ENCODE data around the gene HDAC5. TPM values are rescaled to one million over a fixed set of nuclear protein-coding genes. Genes with fewer than 3 reads are reported as not detected.

Gene HDAC5
- polyA plus RNA-seq, 3 donors = 16.1 to 93.6 (median 24.7) TPM

GRCh38 chr17:44093231-44093900 is 30.1 kb downstream of the HDAC5 start:
- Histone ChIP-seq H3K4me3 (replicated peaks in 1 of 3; ENCODE audit: low read depth in 2 of 3, low read length in 3 of 3) (no peak overlapping the region), H3K4me1 (ENCODE audit: control insufficient read depth in 1 of 2, insufficient read depth in 2 of 2, low read length in 2 of 2) (peaks cover 34 to 35% of the 10 kb centered on the region in 2 donors), H3K27ac (ENCODE audit: low read depth in 1 of 2, low read length in 2 of 2) (no peak overlapping the region), H3K27me3 (ENCODE audit: control insufficient read depth in 2 of 2, insufficient read depth in 2 of 2, low read length in 2 of 2) (no peaks in the 10 kb centered on the region), H4K20me1 (ENCODE audit: insufficient read depth, low read length) (peaks cover 25% of the 10 kb centered on the region), H3K9ac (ENCODE audit: insufficient read depth, low read length, poor library complexity, severe bottlenecking) (no peak overlapping the region), H3K36me3 (replicated peaks in 1 of 2; ENCODE audit: control insufficient read depth in 1 of 2, insufficient read depth in 2 of 2, low read length in 2 of 2) (peaks cover 37 to 43% of the 10 kb centered on the region in 2 donors), H3K4me2 (replicated peaks; ENCODE audit: extremely low read depth, low read length, poor library complexity, severe bottlenecking) (no peak overlapping the region), H3K9me3 (replicated peaks in 1 of 2; ENCODE audit: control insufficient read depth in 1 of 2, insufficient read depth in 1 of 2, low read length in 2 of 2) (no peaks in the 10 kb centered on the region), H3K79me2 (ENCODE audit: insufficient read depth, low read length) (peaks cover 4% of the 10 kb centered on the region), H2AFZ (ENCODE audit: insufficient read depth, low read depth, low read length, poor library complexity, severe bottlenecking) (no peak overlapping the region)
- Mint-ChIP-seq H3K4me3 (no peak overlapping the region), H3K9me3 (peaks cover 0 to 3% (median 0%) of the 10 kb centered on the region in 7 donors), H3K27me3 (ENCODE audit: low read depth in 3 of 3) (no peaks in the 10 kb centered on the region), H3K36me3 (peaks cover 29 to 56% of the 10 kb centered on the region in 2 donors), H3K4me1 (peaks cover 34% of the 10 kb centered on the region), H3K27ac (no peak overlapping the region)
- TF ChIP-seq, protein P1, sequence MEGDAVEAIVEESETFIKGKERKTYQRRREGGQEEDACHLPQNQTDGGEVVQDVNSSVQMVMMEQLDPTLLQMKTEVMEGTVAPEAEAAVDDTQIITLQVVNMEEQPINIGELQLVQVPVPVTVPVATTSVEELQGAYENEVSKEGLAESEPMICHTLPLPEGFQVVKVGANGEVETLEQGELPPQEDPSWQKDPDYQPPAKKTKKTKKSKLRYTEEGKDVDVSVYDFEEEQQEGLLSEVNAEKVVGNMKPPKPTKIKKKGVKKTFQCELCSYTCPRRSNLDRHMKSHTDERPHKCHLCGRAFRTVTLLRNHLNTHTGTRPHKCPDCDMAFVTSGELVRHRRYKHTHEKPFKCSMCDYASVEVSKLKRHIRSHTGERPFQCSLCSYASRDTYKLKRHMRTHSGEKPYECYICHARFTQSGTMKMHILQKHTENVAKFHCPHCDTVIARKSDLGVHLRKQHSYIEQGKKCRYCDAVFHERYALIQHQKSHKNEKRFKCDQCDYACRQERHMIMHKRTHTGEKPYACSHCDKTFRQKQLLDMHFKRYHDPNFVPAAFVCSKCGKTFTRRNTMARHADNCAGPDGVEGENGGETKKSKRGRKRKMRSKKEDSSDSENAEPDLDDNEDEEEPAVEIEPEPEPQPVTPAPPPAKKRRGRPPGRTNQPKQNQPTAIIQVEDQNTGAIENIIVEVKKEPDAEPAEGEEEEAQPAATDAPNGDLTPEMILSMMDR (IDR thresholded peaks at IDR 0.05) = no peak
- intact Hi-C loops (cut with micrococcal nuclease) = no loop called here
- DNase-seq = no peak
- 96% methylated on average over 20 of the region's 21 CpGs for WGBS (ENCODE audit: insufficient coverage)

DNA sequence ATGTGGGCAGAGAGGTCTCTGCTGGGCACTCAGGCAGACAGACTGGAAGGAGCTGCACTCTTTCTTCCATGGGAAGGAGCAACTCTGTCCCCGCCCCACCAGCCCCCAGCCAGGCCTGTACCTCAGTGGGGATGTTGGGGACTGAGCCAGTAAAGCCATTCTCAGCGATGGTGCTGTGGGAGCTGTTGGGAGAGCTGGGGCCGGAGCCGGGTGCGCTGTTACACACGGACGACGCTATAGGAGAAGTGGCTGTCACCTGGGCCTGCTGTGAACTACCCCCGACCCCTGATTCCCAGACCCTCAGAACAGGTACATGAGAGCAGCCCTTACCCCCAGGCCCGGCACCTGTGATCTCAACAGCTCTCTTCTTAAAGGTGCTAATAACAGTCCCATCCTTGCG is 31.4 kb downstream of the HDAC5 start:
- Mint-ChIP-seq H3K36me3 (peaks cover 40 to 68% of the 10 kb centered on the region in 2 donors), H3K4me3 (no peak overlapping the region), H3K27ac (no peak overlapping the region), H3K9me3 (peaks cover 0 to 3% (median 0%) of the 10 kb centered on the region in 7 donors), H3K27me3 (ENCODE audit: low read depth in 3 of 3) (peaks cover 0 to under 1% (median 0%) of the 10 kb centered on the region in 3 donors), H3K4me1 (peaks cover 21% of the 10 kb centered on the region)
- TF ChIP-seq, protein P1 (IDR thresholded peaks at IDR 0.05) = no peak
- Histone ChIP-seq H3K9me3 (replicated peaks in 1 of 2; ENCODE audit: control insufficient read depth in 1 of 2, insufficient read depth in 1 of 2, low read length in 2 of 2) (no peaks in the 10 kb centered on the region), H3K36me3 (replicated peaks in 1 of 2; ENCODE audit: control insufficient read depth in 1 of 2, insufficient read depth in 2 of 2, low read length in 2 of 2) (peaks cover 47 to 56% of the 10 kb centered on the region in 2 donors), H3K4me1 (ENCODE audit: control insufficient read depth in 1 of 2, insufficient read depth in 2 of 2, low read length in 2 of 2) (peaks cover 21 to 22% of the 10 kb centered on the region in 2 donors), H3K27me3 (ENCODE audit: control insufficient read depth in 2 of 2, insufficient read depth in 2 of 2, low read length in 2 of 2) (no peaks in the 10 kb centered on the region), H3K27ac (ENCODE audit: low read depth in 1 of 2, low read length in 2 of 2) (no peak overlapping the region), H3K79me2 (ENCODE audit: insufficient read depth, low read length) (peaks cover 1% of the 10 kb centered on the region), H4K20me1 (ENCODE audit: insufficient read depth, low read length) (peaks cover 17% of the 10 kb centered on the region), H3K4me2 (replicated peaks; ENCODE audit: extremely low read depth, low read length, poor library complexity, severe bottlenecking) (no peak overlapping the region), H3K4me3 (replicated peaks in 1 of 3; ENCODE audit: low read depth in 2 of 3, low read length in 3 of 3) (no peak overlapping the region), H3K9ac (ENCODE audit: insufficient read depth, low read length, poor library complexity, severe bottlenecking) (no peak overlapping the region), H2AFZ (ENCODE audit: insufficient read depth, low read depth, low read length, poor library complexity, severe bottlenecking) (no peak overlapping the region)
- no peak for DNase-seq
- 100% methylated on average over 6 of the region's 11 CpGs for WGBS (ENCODE audit: insufficient coverage)
- intact Hi-C loops (cut with micrococcal nuclease) = no loop called here

Measured in CD14-positive monocyte (primary cell).